K562 (cell line): Measurements from ENCODE around the gene CLTC. TPM values are rescaled to one million over a fixed set of nuclear protein-coding genes. Genes with fewer than 3 reads are reported as not detected.

ENCODE experiments used
- ATAC-seq: fragments of 200-7000 bp; cut with Tn5 transposase; 3 replicates; pipeline ENCODE4 v1.9.1; 2020; ENCODE audit warnings: moderate library complexity
- BruUV-seq: library from RNA; stranded (reverse); fragments of 400-500 nt; replicated peaks from 2 replicates; lab custom pipeline; 2021; lab: Mats Ljungman, UMichigan
- CTCF ChIA-PET: fragments of 300-600 bp; formaldehyde crosslinking; extraction: SDS; loops from one replicate; lab custom pipeline; 2021; ENCODE audit warnings: low intra/inter-chr PET ratio; lab: Yijun Ruan, JAX
- POLR2A ChIA-PET: fragments of 300-600, 350-650 bp; sonication (Branson Sonifier 250); formaldehyde crosslinking; extraction: SDS; loops from one replicate; lab custom pipeline; 2021; ENCODE audit warnings: antibody characterized with exemption, inconsistent platforms; lab: Yijun Ruan, JAX
- DNase-seq, 4 experiments: peaks; one replicate each; pipeline versions ENCODE4 v3.0.0 to v3.0.0-alpha.2; 2011 to 2018; ENCODE audit warnings: low spot score in 3 of 4, mixed read lengths in 3 of 4; ENCODE audit errors: extremely low read depth in 1 of 4
- FAIRE-seq: peaks from 2 replicates; lab custom pipeline; 2011; peaks lifted over from hg19 to GRCh38; lab: Jason Lieb, UNC
- H2AFZ ChIP-seq: 2 replicates; pipeline ENCODE4 v1.6.0; 2011; ENCODE audit warnings: low read depth, low read length, control low read depth, inconsistent platforms
- H3K27ac ChIP-seq: fragments of 200-600 bp; 3 replicates; pipeline ENCODE4 v1.8.0; 2011; ENCODE audit warnings: low read depth, mild to moderate bottlenecking, control low read depth, inconsistent platforms, low read length, moderate library complexity, mixed read lengths; ENCODE audit errors: extremely low read depth
- H3K27me3 ChIP-seq, 2 experiments: fragments of 300-600 bp in 1 of 2; 2 replicates in 1 of 2; 3 replicates in 1 of 2; pipeline versions ENCODE4 v1.6.0 to v1.8.0; 2011; ENCODE audit warnings: inconsistent platforms in 2 of 2, low read length in 2 of 2, mild to moderate bottlenecking in 1 of 2, mixed read lengths in 1 of 2, moderate library complexity in 1 of 2; ENCODE audit not compliant: control insufficient read depth in 2 of 2, insufficient read depth in 2 of 2
- H3K36me3 ChIP-seq: fragments of 300-600 bp; 3 replicates; pipeline ENCODE4 v1.8.0; 2011; ENCODE audit warnings: mild to moderate bottlenecking, low read length, inconsistent platforms; ENCODE audit not compliant: control insufficient read depth, insufficient read depth
- H3K4me1 ChIP-seq, 2 experiments: fragments of 200-600 bp in 1 of 2; replicated peaks in 1 of 2; 2 replicates in 1 of 2; 3 replicates in 1 of 2; pipeline versions ENCODE4 v1.5.1 to v1.8.0; 2011; ENCODE audit warnings: inconsistent platforms in 2 of 2, low read length in 2 of 2, mild to moderate bottlenecking in 1 of 2, mixed read lengths in 1 of 2, moderate library complexity in 1 of 2; ENCODE audit not compliant: control insufficient read depth in 2 of 2, insufficient read depth in 2 of 2
- H3K4me2 ChIP-seq: 2 replicates; pipeline ENCODE4 v1.6.1; 2011; ENCODE audit warnings: low read length, control low read depth, inconsistent platforms, mixed read lengths; ENCODE audit not compliant: insufficient read depth
- H3K4me3 ChIP-seq: fragments of 200-600 bp; sonication (generic), shearing (Covaris generic); 2 replicates; pipeline ENCODE4 v1.5.1; 2016; ENCODE audit warnings: control low read depth, inconsistent platforms
- H3K79me2 ChIP-seq: fragments of 200-600 bp; 3 replicates; pipeline ENCODE4 v1.8.0; 2011; ENCODE audit warnings: low read length, inconsistent platforms; ENCODE audit not compliant: control insufficient read depth, insufficient read depth
- H3K9ac ChIP-seq, 2 experiments: 2 replicates each; pipeline versions ENCODE4 v1.6.0 to v1.6.1; 2011; ENCODE audit warnings: low read depth in 2 of 2, low read length in 2 of 2, control low read depth in 1 of 2, inconsistent platforms in 1 of 2, mild to moderate bottlenecking in 1 of 2, mixed read lengths in 1 of 2; ENCODE audit not compliant: insufficient read depth in 1 of 2
- H3K9me1 ChIP-seq: one replicate; pipeline ENCODE4 v1.6.0; 2011; ENCODE audit warnings: inconsistent platforms, mild to moderate bottlenecking, low read length, moderate library complexity; ENCODE audit not compliant: control insufficient read depth, insufficient read depth
- H3K9me3 ChIP-seq: replicated peaks from 2 replicates; pipeline ENCODE4 v1.5.1; 2011; ENCODE audit warnings: low read depth, low read length, inconsistent platforms; ENCODE audit not compliant: control insufficient read depth, insufficient read depth
- H4K20me1 ChIP-seq: replicated peaks from 2 replicates; pipeline ENCODE4 v1.6.1; 2011; ENCODE audit warnings: low read length, inconsistent platforms, mixed read lengths; ENCODE audit not compliant: control insufficient read depth, insufficient read depth
- NEUROD1 ChIP-seq: fragments of 150-350 bp; IDR thresholded peaks from 2 replicates; pipeline ENCODE4 v1.6.1; 2014; ENCODE audit warnings: borderline replicate concordance, low read length, low read depth; ENCODE audit not compliant: partially characterized antibody
- POLR2G ChIP-seq: fragments of 200-400 bp; formaldehyde crosslinking; IDR thresholded peaks from 2 replicates; pipeline ENCODE4 v1.6.1; 2017; ENCODE audit warnings: low read depth, mild to moderate bottlenecking, antibody characterized with exemption, low read length, moderate library complexity
- SIRT6 ChIP-seq: IDR thresholded peaks from one replicate; pipeline ENCODE4 v1.6.1; 2012; ENCODE audit warnings: low read depth, mild to moderate bottlenecking, control low read depth, inconsistent platforms, low read length, moderate library complexity
- TAF7 ChIP-seq: fragments of 450-650 bp; IDR thresholded peaks from 2 replicates; pipeline ENCODE4 v1.6.1; 2016; ENCODE audit warnings: missing genetic modification characterization, missing compliant biosample characterization
- ZNF668 ChIP-seq: fragments of 250-450 bp; sonication (Bioruptor Pico); IDR thresholded peaks from 2 replicates; pipeline ENCODE4 v1.8.0; 2022; ENCODE audit warnings: mild to moderate bottlenecking, inconsistent platforms
- WGBS: fragments of 100-300 bp; shearing (Covaris generic); methylation state at CpG from one replicate; pipeline ENCODE4 v1.1.6; 2016; ENCODE audit warnings: low coverage, mixed read lengths; ENCODE audit not compliant: insufficient coverage; ENCODE audit errors: missing lambda C conversion rate; 5-methylcytosine and 5-hydroxymethylcytosine counted together
- in situ Hi-C: fragments of 300-500 bp; cut with MboI; formaldehyde crosslinking; loops from 4 replicates; pipeline ENCODE4 v1.15.0; 2018; ENCODE audit warnings: inconsistent platforms, mixed read lengths
- intact Hi-C: fragments of 100-400 bp; cut with micrococcal nuclease; formaldehyde crosslinking; loops from 2 replicates; pipeline ENCODE4 v1.14.2; 2022
- polyA plus RNA-seq, 8 experiments: library from polyadenylated mRNA; depleted of rRNA in 4 of 8; stranded (reverse) in 5 of 8; unstranded in 3 of 8; fragments of >200 nt; fragmentation: Nextera tagmentation in 2 of 8; fragmentation: Illumina TruSeq in 1 of 8; extraction: Ambion mirVana in 2 of 8; extraction: Trizol in 1 of 8; gene quantifications; 2 replicates each; pipeline versions ENCODE4 v1.2.1 to v1.2.3, GENCODE V29; 2011 to 2014; ENCODE audit warnings: inconsistent platforms in 1 of 8, missing spikeins in 1 of 8
- total RNA-seq, 7 experiments: library from RNA; depleted of rRNA in 6 of 7; stranded (reverse); fragments of >200 nt in 6 of 7; fragmentation: Illumina TruSeq in 2 of 7; extraction: Trizol in 2 of 7; gene quantifications; 2 replicates each; pipeline versions ENCODE4 v1.2.1 to v1.2.3, GENCODE V29; 2011 to 2021; ENCODE audit warnings: low replicate concordance in 1 of 7
- TF ChIP-seq, protein P1 (sequence below), 3 experiments: fragments of 200-800 bp in 1 of 3; fragments of 250-450 bp in 1 of 3; fragments of 450-650 bp in 1 of 3; sonication (Bioruptor Pico) in 1 of 3; sonication (Bioruptor generic) in 1 of 3; formaldehyde crosslinking in 1 of 3; IDR thresholded peaks; 2 replicates each; pipeline versions ENCODE4 v1.6.1 to v1.8.0; 2016 to 2022; ENCODE audit warnings: mild to moderate bottlenecking in 2 of 3, missing genetic modification characterization in 2 of 3, missing compliant biosample characterization in 1 of 3, moderate library complexity in 1 of 3

Gene CLTC
- total and polyA plus RNA-seq, 9 of the 15 experiments (the other 6 are each of a cell fraction or from before 2014, with no cell fraction given), result 115 to 267 (median 174) TPM

DNA sequence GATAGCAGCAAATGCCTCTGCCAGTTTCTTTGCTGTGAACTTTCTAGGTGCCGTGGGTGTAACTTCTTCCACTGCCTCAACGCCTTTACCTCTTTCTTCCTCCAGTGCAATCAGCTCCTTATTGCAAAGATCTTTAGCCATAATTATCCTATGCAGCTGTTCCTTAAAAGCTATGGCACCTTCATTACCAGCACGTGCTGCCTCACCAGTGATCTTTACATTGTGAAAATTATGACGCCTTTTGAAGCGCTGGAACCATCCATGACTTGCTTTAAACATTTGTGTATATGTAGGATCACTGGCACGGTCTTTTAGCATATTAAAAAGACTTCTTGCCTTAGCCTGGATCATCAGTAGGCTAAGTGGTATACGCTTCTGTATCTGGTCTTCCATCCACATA is 79.5 kb downstream of the CLTC start:
- no peak overlapping the region for H2AFZ ChIP-seq
- peaks cover 9 to 64% of the 10 kb centered on the region in 2 experiments; a peak in 2 of 5 replicates for H3K4me1 ChIP-seq
- no peak overlapping the region for H3K27ac ChIP-seq
- H3K4me3 ChIP-seq, result no peak overlapping the region
- in situ Hi-C loops, result no loop called here
- peaks cover 100% of the 10 kb centered on the region for H3K79me2 ChIP-seq
- H3K36me3 ChIP-seq, result peaks cover 88% of the 10 kb centered on the region
- H3K4me2 ChIP-seq, result peak overlapping the region; percentile 39
- H4K20me1 ChIP-seq, result peaks cover 73% of the 10 kb centered on the region
- POLR2A ChIA-PET, result interaction anchor here (0.5 to 1.1 kb wide), 4 partner anchors 8 to 154 kb away, joined by 3 to 5 read pairs (median 3); partner anchors contain the start of genes PTRH2 and VMP1
- intact Hi-C loops, result no loop called here
- CTCF ChIA-PET, result no interaction called here
- no peaks in the 10 kb centered on the region for H3K9me1 ChIP-seq
- 64% methylated on average over 7 of the region's 7 CpGs for WGBS
- H3K9ac ChIP-seq, result no peak overlapping the region
- no peak for FAIRE-seq
- BruUV-seq, result no TSS peak
- H3K9me3 ChIP-seq, result no peaks in the 10 kb centered on the region
- ATAC-seq, result no peak
- H3K27me3 ChIP-seq, result no peaks in the 10 kb centered on the region
- no peak for DNase-seq
- TF ChIP-seq ZNF668 (CRISPR knock-in tag), result no peak
- TF ChIP-seq, protein P1, sequence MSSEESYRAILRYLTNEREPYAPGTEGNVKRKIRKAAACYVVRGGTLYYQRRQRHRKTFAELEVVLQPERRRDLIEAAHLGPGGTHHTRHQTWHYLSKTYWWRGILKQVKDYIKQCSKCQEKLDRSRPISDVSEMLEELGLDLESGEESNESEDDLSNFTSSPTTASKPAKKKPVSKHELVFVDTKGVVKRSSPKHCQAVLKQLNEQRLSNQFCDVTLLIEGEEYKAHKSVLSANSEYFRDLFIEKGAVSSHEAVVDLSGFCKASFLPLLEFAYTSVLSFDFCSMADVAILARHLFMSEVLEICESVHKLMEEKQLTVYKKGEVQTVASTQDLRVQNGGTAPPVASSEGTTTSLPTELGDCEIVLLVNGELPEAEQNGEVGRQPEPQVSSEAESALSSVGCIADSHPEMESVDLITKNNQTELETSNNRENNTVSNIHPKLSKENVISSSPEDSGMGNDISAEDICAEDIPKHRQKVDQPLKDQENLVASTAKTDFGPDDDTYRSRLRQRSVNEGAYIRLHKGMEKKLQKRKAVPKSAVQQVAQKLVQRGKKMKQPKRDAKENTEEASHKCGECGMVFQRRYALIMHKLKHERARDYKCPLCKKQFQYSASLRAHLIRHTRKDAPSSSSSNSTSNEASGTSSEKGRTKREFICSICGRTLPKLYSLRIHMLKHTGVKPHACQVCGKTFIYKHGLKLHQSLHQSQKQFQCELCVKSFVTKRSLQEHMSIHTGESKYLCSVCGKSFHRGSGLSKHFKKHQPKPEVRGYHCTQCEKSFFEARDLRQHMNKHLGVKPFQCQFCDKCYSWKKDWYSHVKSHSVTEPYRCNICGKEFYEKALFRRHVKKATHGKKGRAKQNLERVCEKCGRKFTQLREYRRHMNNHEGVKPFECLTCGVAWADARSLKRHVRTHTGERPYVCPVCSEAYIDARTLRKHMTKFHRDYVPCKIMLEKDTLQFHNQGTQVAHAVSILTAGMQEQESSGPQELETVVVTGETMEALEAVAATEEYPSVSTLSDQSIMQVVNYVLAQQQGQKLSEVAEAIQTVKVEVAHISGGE (CRISPR knock-in tag; IDR thresholded peaks at IDR 0.05), result peak in 1 of 3 experiments; percentile 8; a peak in 1 of 6 replicates
- TF ChIP-seq TAF7 (tag), result no peak
- TF ChIP-seq NEUROD1, result no peak
- TF ChIP-seq SIRT6, result no peak
- 0 out of 2 replicates have a peak, but pooled peaks have one; percentile 27 for TF ChIP-seq POLR2G
